SH-SY5Y (cell line): Measurements from ENCODE around the gene HM13.

Source experiments
- GATA2 ChIP-seq: IDR thresholded peaks from 2 replicates; pipeline ENCODE4 v1.6.1; 2011; ENCODE audit warnings: mild to moderate bottlenecking, low read depth, low read length
- GATA3 ChIP-seq: IDR thresholded peaks from 2 replicates; pipeline ENCODE4 v1.6.1; 2011; ENCODE audit warnings: low read depth, mild to moderate bottlenecking, low read length, moderate library complexity

GRCh38 chr20:31581391-31581790 lies 67.1 kb downstream of the HM13 start:
- TF ChIP-seq GATA2 = no peak
- no peak for TF ChIP-seq GATA3
